GM13976 (cell line): ENCODE measurements around the gene THUMPD3.

ENCODE experiments used
- DNase-seq: peaks from one replicate; pipeline ENCODE4 v3.0.0; 2012; ENCODE audit warnings: low spot score
- CTCF ChIP-seq: IDR thresholded peaks from 2 replicates; pipeline ENCODE4 v1.5.1; 2012; ENCODE audit warnings: borderline replicate concordance, mild to moderate bottlenecking; ENCODE audit not compliant: insufficient read depth; ENCODE audit errors: extremely low read depth, missing control alignments, control extremely low read depth
- in situ Hi-C: fragments of 300-500 bp; cut with MboI; formaldehyde crosslinking; loops from one replicate; pipeline ENCODE4 v1.12.0; 2022; ENCODE audit warnings: low sequenced_read_pairs, mixed read lengths, inconsistent platforms; ENCODE audit not compliant: unreplicated experiment

Gene THUMPD3

GRCh38 chr3:9396301-9396631 is 33.4 kb downstream of the THUMPD3 start:
- in situ Hi-C loops: no loop called here
- DNase-seq: peak; percentile 64
- TF ChIP-seq CTCF: no peak

DNA sequence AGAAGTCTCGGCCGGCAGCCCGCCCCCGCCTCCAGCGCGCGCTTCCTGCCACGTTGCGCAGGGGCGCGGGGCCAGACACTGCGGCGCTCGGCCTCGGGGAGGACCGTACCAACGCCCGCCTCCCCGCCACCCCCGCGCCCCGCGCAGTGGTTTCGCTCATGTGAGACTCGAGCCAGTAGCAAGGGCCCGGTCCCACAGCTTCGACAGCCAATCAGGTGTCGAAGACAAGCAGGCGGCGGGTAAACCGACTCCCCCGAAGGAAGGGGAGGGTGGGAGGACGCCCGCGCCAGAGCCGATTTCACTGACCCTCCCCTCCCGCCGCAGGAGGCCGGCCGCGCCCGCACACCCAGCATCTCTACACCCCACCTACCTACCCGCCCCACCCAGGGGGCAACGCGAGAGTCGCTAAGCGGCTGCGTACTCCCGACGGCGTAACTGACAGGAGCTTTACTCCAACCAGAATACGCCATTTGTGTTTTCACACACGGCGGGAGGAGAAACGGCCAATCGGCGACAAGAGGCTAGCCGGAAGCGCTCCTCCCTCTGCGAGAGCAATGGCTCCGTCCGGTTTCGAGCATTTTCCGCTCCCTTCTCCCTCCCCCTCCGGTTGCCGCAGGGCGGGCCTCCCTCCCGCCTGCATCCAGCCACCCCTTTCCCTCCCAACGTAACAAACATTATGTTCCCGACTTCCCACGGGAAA is 33.9 kb downstream of the THUMPD3 start:
- in situ Hi-C loops: no loop called here
- no peak for TF ChIP-seq CTCF

GRCh38 chr3:9397332-9397905 is 34.6 kb downstream of the THUMPD3 start, which contains the start of gene SETD5:
Gene SETD5, plus strand, starts transcription at chr3:9397615. Its CDS starts 31,324 bp downstream, at chr3:9428939.
- in situ Hi-C loops: no loop called here
- no peak for TF ChIP-seq CTCF

More for the DNA sequence above, 33.9 kb downstream of the THUMPD3 start:
- DNase-seq: peak; percentile 90

DNA sequence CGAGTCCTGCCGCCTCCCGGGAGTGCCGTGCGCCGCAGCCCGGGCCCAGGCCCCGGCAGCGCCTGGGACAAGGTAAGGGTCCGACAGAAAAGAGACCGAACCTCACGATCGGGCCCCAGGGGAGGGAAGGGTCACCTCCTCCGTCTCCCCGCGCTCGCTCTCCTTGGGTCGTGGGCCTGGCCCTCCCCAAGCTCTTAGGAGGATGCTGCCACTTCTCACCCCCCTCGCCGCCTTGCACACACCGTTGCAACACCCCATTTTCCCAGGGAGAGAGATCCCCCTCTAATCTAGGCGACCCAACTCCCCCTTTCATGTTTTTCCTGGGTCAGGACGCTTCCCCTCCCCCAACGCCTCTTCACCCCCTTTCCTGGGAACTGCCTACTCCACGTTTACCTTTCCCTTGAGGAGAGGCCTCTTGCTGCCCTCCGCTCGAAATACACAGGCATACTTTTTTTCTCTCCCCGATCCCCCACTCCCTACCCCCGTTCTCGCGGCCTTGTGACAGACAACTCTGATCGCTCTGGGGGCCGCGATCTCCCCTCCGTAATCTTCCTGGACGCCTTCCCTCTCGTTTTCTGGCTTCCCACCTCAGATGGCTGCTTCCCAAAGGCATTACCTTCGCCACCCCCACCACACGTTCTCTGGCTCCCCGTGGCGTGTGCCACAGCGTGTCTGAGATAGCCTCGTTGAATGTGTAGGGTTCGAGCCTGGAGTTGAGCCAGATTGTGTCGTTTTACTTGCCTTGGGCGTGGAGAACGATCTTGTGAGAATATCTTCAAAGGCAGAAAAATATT is 35.2 kb downstream of the THUMPD3 start:
- in situ Hi-C loops: no loop called here
- TF ChIP-seq CTCF: no peak
- DNase-seq: no peak

More at GRCh38 chr3:9397332-9397905, 34.6 kb downstream of the THUMPD3 start, which contains the start of gene SETD5:
- DNase-seq: peak; percentile 96

DNA sequence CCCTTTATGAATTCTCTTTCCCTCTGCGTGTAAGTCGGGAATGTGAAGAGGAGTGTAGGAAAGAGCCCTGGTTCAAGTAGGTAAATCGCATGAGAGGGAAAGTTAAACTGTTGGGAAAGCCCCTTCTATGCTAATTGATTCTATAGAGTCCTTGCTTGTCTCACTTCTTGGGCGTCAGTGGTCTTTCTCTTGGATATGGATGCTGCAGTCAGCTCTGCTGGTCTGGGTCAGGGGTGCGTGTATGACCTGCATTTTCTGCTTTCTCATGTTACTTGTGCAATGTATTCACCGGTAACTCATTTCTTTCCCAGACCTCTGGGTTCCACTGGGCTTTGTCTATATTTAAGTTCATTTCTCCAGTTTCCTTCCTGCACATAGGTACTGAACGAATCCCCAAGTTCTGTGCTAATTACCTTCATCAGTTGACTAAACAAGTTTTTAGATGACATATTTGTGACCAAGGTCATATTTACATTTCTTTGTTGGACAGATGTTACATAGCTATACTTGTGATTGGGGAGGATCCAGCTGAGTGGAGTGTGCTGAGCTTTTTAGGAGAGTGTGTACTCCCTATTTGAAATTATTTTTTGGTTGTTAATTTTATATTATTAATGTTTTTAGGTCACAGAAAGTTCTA is 36.0 kb downstream of the THUMPD3 start:
- in situ Hi-C loops: no loop called here
- no peak for TF ChIP-seq CTCF
- no peak for DNase-seq

DNA sequence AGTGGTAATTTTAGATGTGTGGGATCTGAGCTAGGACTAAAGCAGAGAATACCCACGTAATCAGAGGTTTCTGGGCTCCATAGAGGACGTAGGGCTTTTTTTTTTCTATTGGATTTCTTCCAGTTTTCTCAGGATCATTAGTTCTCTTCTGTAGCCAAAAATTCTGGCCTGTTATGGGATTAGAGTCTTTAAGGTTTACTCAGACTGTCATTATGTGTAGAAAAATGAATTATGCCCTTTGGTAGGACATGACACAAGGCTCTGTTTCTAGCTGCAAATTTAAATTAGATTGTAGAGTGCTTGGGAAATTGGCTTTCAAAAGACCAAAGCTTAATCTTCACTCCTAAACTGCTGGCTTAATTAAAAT is 36.5 kb downstream of the THUMPD3 start:
- in situ Hi-C loops: no loop called here
- no peak for DNase-seq
- no peak for TF ChIP-seq CTCF
